Measurements from ENCODE around the gene SGCB.

Gene SGCB

GRCh38 chr4:52019936-52020657, 18.0 kb downstream of the SGCB start, which contains the start of gene LRRC66:
Gene LRRC66, minus strand, starts transcription at chr4:52020363. Its CDS starts 2,750 bp downstream, at chr4:52017613.
- TF ChIP-seq EZH2 (optimal IDR thresholded peaks at IDR 0.05; ENCODE audit: low read depth, low read length) (no peak), EZH2phosphoT487 (IDR thresholded peaks at IDR 0.05; ENCODE audit: low read length) (no peak), CTCF (IDR thresholded peaks at IDR 0.05; ENCODE audit: low read length) (no peak)
- Histone ChIP-seq H3F3A (ENCODE audit: insufficient read depth, low read length) (no peaks in the 10 kb centered on the region), H4K20me1 (ENCODE audit: insufficient read depth, low read length) (no peaks in the 10 kb centered on the region), H3K4me3 (ENCODE audit: low read length) (no peak within 1 kb of the TSS), H3K9me3 (replicated peaks; ENCODE audit: insufficient read depth, low read length) (no peaks in the 10 kb centered on the region), H3K4me1 (ENCODE audit: low read length) (no peaks in the 10 kb centered on the region), H3K4me2 (ENCODE audit: low read depth, low read length) (no peak within 1 kb of the TSS), H3K27me3 (replicated peaks; ENCODE audit: insufficient read depth, low read length) (no peaks in the 10 kb centered on the region), H3K36me3 (replicated peaks; ENCODE audit: insufficient read depth, low read length) (no peaks in the 10 kb centered on the region), H3K9me2 (replicated peaks; ENCODE audit: insufficient read depth, low read length) (no peaks in the 10 kb centered on the region), H3K9ac (ENCODE audit: low read length) (no peak within 1 kb of the TSS), H2AFZ (ENCODE audit: low read length) (no peak within 1 kb of the TSS), H3K79me2 (ENCODE audit: low read length) (no peaks in the 10 kb centered on the region), H3K27ac (ENCODE audit: low read length) (no peak within 1 kb of the TSS)
- no peak for DNase-seq

- no peaks in the 10 kb centered on the region for H3K27me3 ChIP-seq (replicated peaks; ENCODE audit: insufficient read depth, low read length)
- H3K9me2 ChIP-seq (replicated peaks; ENCODE audit: insufficient read depth, low read length) = no peaks in the 10 kb centered on the region
- H3K27ac ChIP-seq (ENCODE audit: low read length) = no peak overlapping the region
- H3K4me3 ChIP-seq (ENCODE audit: low read length) = no peak overlapping the region
- H3K4me2 ChIP-seq (ENCODE audit: low read depth, low read length) = no peak overlapping the region
- H3K79me2 ChIP-seq (ENCODE audit: low read length) = no peaks in the 10 kb centered on the region
- no peaks in the 10 kb centered on the region for H3K4me1 ChIP-seq (ENCODE audit: low read length)
- DNase-seq = no peak
- no peaks in the 10 kb centered on the region for H4K20me1 ChIP-seq (ENCODE audit: insufficient read depth, low read length)
- no peak overlapping the region for H2AFZ ChIP-seq (ENCODE audit: low read length)
- no peaks in the 10 kb centered on the region for H3K9me3 ChIP-seq (replicated peaks; ENCODE audit: insufficient read depth, low read length)
- no peaks in the 10 kb centered on the region for H3K36me3 ChIP-seq (replicated peaks; ENCODE audit: insufficient read depth, low read length)
- H3F3A ChIP-seq (ENCODE audit: insufficient read depth, low read length) = no peaks in the 10 kb centered on the region
- H3K9ac ChIP-seq (ENCODE audit: low read length) = no peak overlapping the region
- TF ChIP-seq CTCF (IDR thresholded peaks at IDR 0.05; ENCODE audit: low read length) = no peak
- no peak for TF ChIP-seq EZH2 (optimal IDR thresholded peaks at IDR 0.05; ENCODE audit: low read depth, low read length)
- no peak for TF ChIP-seq EZH2phosphoT487 (IDR thresholded peaks at IDR 0.05; ENCODE audit: low read length)
Observed at GRCh38 chr4:52017814-52018213, 20.3 kb downstream of the SGCB start.

- TF ChIP-seq EZH2phosphoT487 (IDR thresholded peaks at IDR 0.05; ENCODE audit: low read length) (no peak), CTCF (IDR thresholded peaks at IDR 0.05; ENCODE audit: low read length) (no peak), EZH2 (optimal IDR thresholded peaks at IDR 0.05; ENCODE audit: low read depth, low read length) (no peak)
- Histone ChIP-seq H2AFZ (ENCODE audit: low read length) (no peak overlapping the region), H3K79me2 (ENCODE audit: low read length) (no peaks in the 10 kb centered on the region), H3K9ac (ENCODE audit: low read length) (no peak overlapping the region), H3K36me3 (replicated peaks; ENCODE audit: insufficient read depth, low read length) (no peaks in the 10 kb centered on the region), H4K20me1 (ENCODE audit: insufficient read depth, low read length) (no peaks in the 10 kb centered on the region), H3K4me3 (ENCODE audit: low read length) (no peak overlapping the region), H3K4me2 (ENCODE audit: low read depth, low read length) (no peak overlapping the region), H3K27ac (ENCODE audit: low read length) (no peak overlapping the region), H3F3A (ENCODE audit: insufficient read depth, low read length) (no peaks in the 10 kb centered on the region), H3K27me3 (replicated peaks; ENCODE audit: insufficient read depth, low read length) (no peaks in the 10 kb centered on the region), H3K9me2 (replicated peaks; ENCODE audit: insufficient read depth, low read length) (no peaks in the 10 kb centered on the region), H3K9me3 (replicated peaks; ENCODE audit: insufficient read depth, low read length) (no peaks in the 10 kb centered on the region), H3K4me1 (ENCODE audit: low read length) (no peaks in the 10 kb centered on the region)
- DNase-seq = no peak
Observed at GRCh38 chr4:52016981-52017380, 21.1 kb downstream of the SGCB start.
